Upper lobe of left lung (tissue), 6 donors: ENCODE measurements around the gene BEGAIN. TPM values are rescaled to one million over a fixed set of nuclear protein-coding genes. Genes with fewer than 3 reads are reported as not detected.
A peak's percentile ranks its signal among the peaks of the same experiment; 100 is the strongest.

ENCODE experiments used
- ATAC-seq, 2 donors: fragments of 200-7000 bp; cut with Tn5 transposase; one replicate each; pipeline ENCODE4 v1.9.1; 2022; ENCODE audit warnings: mild to moderate bottlenecking in 2 of 2, moderate library complexity in 2 of 2; ENCODE audit not compliant: low FRiP score in 2 of 2
- DNase-seq, 2 donors: peaks; one replicate each; pipeline ENCODE4 v3.0.0-alpha.2; 2019 to 2020
- H3K27ac ChIP-seq, 4 donors: fragments of 200-600 bp; sonication (generic); one replicate each; pipeline ENCODE4 v1.5.1; 2016 to 2019
- H3K27me3 ChIP-seq, 4 donors: fragments of 200-600 bp; sonication (generic); one replicate each; pipeline ENCODE4 v1.5.1; 2017 to 2019
- H3K36me3 ChIP-seq, 4 donors: fragments of 200-600 bp; sonication (generic); one replicate each; pipeline ENCODE4 v1.5.1; 2016 to 2019
- H3K4me1 ChIP-seq, 4 donors: fragments of 200-600 bp; sonication (generic); one replicate each; pipeline ENCODE4 v1.5.1; 2018 to 2019
- H3K4me3 ChIP-seq, 4 donors: fragments of 200-600 bp; sonication (generic); one replicate each; pipeline ENCODE4 v1.5.1; 2017 to 2019; ENCODE audit warnings: mild to moderate bottlenecking in 2 of 4, moderate library complexity in 1 of 4
- H3K9me3 ChIP-seq, 4 donors: fragments of 200-600 bp; sonication (generic); one replicate each; pipeline ENCODE4 v1.5.1; 2018 to 2019
- CTCF ChIP-seq, 6 experiments: fragments of 450-650 bp in 4 of 6; fragments of 200-600 bp in 2 of 6; sonication (generic) in 2 of 6; IDR thresholded peaks; one replicate each; pipeline ENCODE4 v1.5.1; 2016 to 2019; ENCODE audit warnings: antibody characterized with exemption in 6 of 6
- EP300 ChIP-seq, 4 donors: sonication (generic); formaldehyde crosslinking; IDR thresholded peaks; one replicate each; pipeline ENCODE4 v1.5.1; 2017; ENCODE audit warnings: antibody characterized with exemption in 4 of 4, control low read depth in 2 of 4
- POLR2A ChIP-seq, 4 donors: fragments of 450-650 bp; IDR thresholded peaks; one replicate each; pipeline ENCODE4 v1.5.1; 2016 to 2017; ENCODE audit warnings: antibody characterized with exemption in 4 of 4, mild to moderate bottlenecking in 2 of 4
- POLR2AphosphoS5 ChIP-seq, 2 donors: sonication (generic); formaldehyde crosslinking; IDR thresholded peaks; one replicate each; pipeline ENCODE4 v1.5.1; 2017; ENCODE audit warnings: antibody characterized with exemption in 2 of 2
- WGBS, 2 donors: methylation state at CpG; one replicate each; pipeline ENCODE4 v1.1.5; 2017 to 2018; 5-methylcytosine and 5-hydroxymethylcytosine counted together
- total RNA-seq, 6 donors: library from RNA; depleted of rRNA in 4 of 6; stranded (reverse); fragments of >200 nt in 4 of 6; gene quantifications; one replicate each; pipeline versions ENCODE4 v1.1.0 to v1.2.1, GENCODE V29; 2016 to 2021
- donor health status: DM: no; HTN: no; CAD: no; lungs with moderate emphysema.
- donor health status: DM: no; HTN: yes; CAD: no; lungs with severe emphysema.

BEGAIN gene
- total RNA-seq, 6 donors from 2014 or later, result under 0.01 to 2.0 (median 0.88) TPM

- ATAC-seq (no peak), DNase-seq (peak in 1 of 2 donors; percentile 58)
- Histone ChIP-seq H3K27ac (no peak overlapping the region), H3K27me3 (no peaks in the 10 kb centered on the region), H3K4me3 (no peak overlapping the region), H3K4me1 (no peaks in the 10 kb centered on the region), H3K36me3 (no peaks in the 10 kb centered on the region), H3K9me3 (no peaks in the 10 kb centered on the region)
- no peak for TF ChIP-seq POLR2A (IDR thresholded peaks at IDR 0.05)
- 65 to 74% methylated on average over 4 to 14 of the region's 15 CpGs for WGBS, 2 donors
These were observed 26.2 kb downstream of the BEGAIN start for GRCh38 chr14:100561005-100561404.

DNA sequence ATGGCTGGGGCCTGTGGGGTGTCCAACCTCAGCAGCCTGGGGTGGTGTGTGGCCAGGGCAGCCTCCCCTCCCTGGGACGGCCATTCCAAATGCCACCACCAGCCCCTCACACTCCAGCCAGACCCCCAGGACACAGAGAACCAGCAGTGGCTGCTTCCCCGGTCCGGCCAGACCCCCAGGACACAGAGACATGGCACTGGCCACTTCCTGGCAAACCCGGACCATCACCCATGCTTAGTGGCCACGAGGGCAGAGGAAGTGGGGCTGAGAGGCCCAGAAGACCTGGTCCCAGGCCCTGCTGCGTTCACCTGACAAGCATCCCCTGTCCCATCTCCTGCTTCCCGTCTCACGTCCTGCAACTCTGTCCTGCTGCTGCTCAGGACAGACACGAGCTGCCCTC is 26.7 kb downstream of the BEGAIN start:
- TF ChIP-seq CTCF (IDR thresholded peaks at IDR 0.05), result no peak
- no peak for TF ChIP-seq POLR2AphosphoS5 (IDR thresholded peaks at IDR 0.05)
- TF ChIP-seq EP300 (IDR thresholded peaks at IDR 0.05), result no peak
- TF ChIP-seq POLR2A (IDR thresholded peaks at IDR 0.05), result no peak
- 81 to 100% methylated on average over 4 to 6 of the region's 9 CpGs for WGBS, 2 donors
- Histone ChIP-seq H3K36me3 (no peaks in the 10 kb centered on the region), H3K27ac (no peak overlapping the region), H3K27me3 (no peaks in the 10 kb centered on the region), H3K4me1 (no peaks in the 10 kb centered on the region), H3K4me3 (no peak overlapping the region), H3K9me3 (no peaks in the 10 kb centered on the region)
- DNase-seq, result peak in 1 of 2 donors; percentile 69
- ATAC-seq, result no peak

DNA sequence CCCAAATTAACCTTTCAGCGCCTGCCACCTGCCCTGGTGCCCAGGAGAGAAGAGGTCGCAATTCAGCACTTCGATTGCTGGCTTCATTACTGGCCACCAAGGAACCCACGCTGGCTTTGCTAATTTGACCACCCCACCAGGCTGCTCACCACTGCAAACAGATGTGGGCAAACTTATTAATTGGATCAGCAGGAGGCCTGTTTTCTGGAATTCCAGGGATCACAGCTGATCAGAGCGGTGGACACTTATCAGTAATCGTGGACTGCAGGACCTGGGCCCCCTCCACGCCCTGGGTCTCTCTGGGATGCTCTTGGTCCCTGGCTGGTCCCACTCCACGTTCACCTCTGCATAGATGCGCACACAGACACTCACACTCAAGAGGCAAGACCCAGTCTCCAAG is 27.8 kb downstream of the BEGAIN start:
- ATAC-seq, result no peak
- Histone ChIP-seq H3K4me3 (no peak overlapping the region), H3K27ac (no peak overlapping the region), H3K9me3 (no peaks in the 10 kb centered on the region), H3K27me3 (no peaks in the 10 kb centered on the region), H3K4me1 (no peaks in the 10 kb centered on the region), H3K36me3 (no peaks in the 10 kb centered on the region)
- TF ChIP-seq POLR2A (IDR thresholded peaks at IDR 0.05) (no peak), EP300 (IDR thresholded peaks at IDR 0.05) (no peak), POLR2AphosphoS5 (IDR thresholded peaks at IDR 0.05) (no peak), CTCF (IDR thresholded peaks at IDR 0.05) (no peak)
- 82 to 100% methylated on average over 2 to 9 of the region's 9 CpGs for WGBS, 2 donors
- DNase-seq, result peak in 1 of 2 donors; percentile 28

- 89 to 92% methylated on average over 5 to 8 of the region's 8 CpGs for WGBS, 2 donors
- DNase-seq, result peak in 1 of 2 donors; percentile 63
- Histone ChIP-seq H3K27me3 (no peaks in the 10 kb centered on the region), H3K4me1 (no peaks in the 10 kb centered on the region), H3K27ac (no peak overlapping the region), H3K9me3 (no peaks in the 10 kb centered on the region), H3K4me3 (no peak overlapping the region), H3K36me3 (no peaks in the 10 kb centered on the region)
- ATAC-seq, result no peak
- TF ChIP-seq POLR2AphosphoS5 (IDR thresholded peaks at IDR 0.05) (no peak), EP300 (IDR thresholded peaks at IDR 0.05) (no peak), POLR2A (IDR thresholded peaks at IDR 0.05) (no peak)
These were observed 28.3 kb downstream of the BEGAIN start for GRCh38 chr14:100558966-100559365.

- Histone ChIP-seq H3K4me3 (no peak overlapping the region), H3K36me3 (no peaks in the 10 kb centered on the region), H3K9me3 (no peaks in the 10 kb centered on the region), H3K27me3 (no peaks in the 10 kb centered on the region), H3K4me1 (no peaks in the 10 kb centered on the region), H3K27ac (no peak overlapping the region)
- ATAC-seq, result no peak
- DNase-seq, result peak in 1 of 2 donors; percentile 54
- 87 to 94% methylated on average over 11 of the region's 11 CpGs for WGBS, 2 donors
- TF ChIP-seq EP300 (IDR thresholded peaks at IDR 0.05) (no peak), CTCF (IDR thresholded peaks at IDR 0.05) (no peak), POLR2A (IDR thresholded peaks at IDR 0.05) (no peak), POLR2AphosphoS5 (IDR thresholded peaks at IDR 0.05) (no peak)
These were observed 29.0 kb downstream of the BEGAIN start for GRCh38 chr14:100558226-100558625.

GRCh38 chr14:100557658-100558057 is 29.6 kb downstream of the BEGAIN start:
- Histone ChIP-seq H3K27ac (no peak overlapping the region), H3K27me3 (no peaks in the 10 kb centered on the region), H3K36me3 (no peaks in the 10 kb centered on the region), H3K4me1 (no peaks in the 10 kb centered on the region), H3K4me3 (no peak overlapping the region), H3K9me3 (no peaks in the 10 kb centered on the region)
- WGBS, 2 donors, result 46 to 47% methylated on average over 11 of the region's 11 CpGs
- DNase-seq (peak; percentile 31 to 77), ATAC-seq (peak in 1 of 2 donors; percentile 39)
- no peak for TF ChIP-seq POLR2AphosphoS5 (IDR thresholded peaks at IDR 0.05)
- no peak for TF ChIP-seq CTCF (IDR thresholded peaks at IDR 0.05)
- no peak for TF ChIP-seq POLR2A (IDR thresholded peaks at IDR 0.05)
- no peak for TF ChIP-seq EP300 (IDR thresholded peaks at IDR 0.05)
